SW480 (cell line): ENCODE results near the gene SPTBN5.

Experiments
- DNase-seq: peaks from one replicate; pipeline ENCODE4 v3.0.0-alpha.2; 2016; ENCODE audit warnings: low spot score

Gene SPTBN5

DNA sequence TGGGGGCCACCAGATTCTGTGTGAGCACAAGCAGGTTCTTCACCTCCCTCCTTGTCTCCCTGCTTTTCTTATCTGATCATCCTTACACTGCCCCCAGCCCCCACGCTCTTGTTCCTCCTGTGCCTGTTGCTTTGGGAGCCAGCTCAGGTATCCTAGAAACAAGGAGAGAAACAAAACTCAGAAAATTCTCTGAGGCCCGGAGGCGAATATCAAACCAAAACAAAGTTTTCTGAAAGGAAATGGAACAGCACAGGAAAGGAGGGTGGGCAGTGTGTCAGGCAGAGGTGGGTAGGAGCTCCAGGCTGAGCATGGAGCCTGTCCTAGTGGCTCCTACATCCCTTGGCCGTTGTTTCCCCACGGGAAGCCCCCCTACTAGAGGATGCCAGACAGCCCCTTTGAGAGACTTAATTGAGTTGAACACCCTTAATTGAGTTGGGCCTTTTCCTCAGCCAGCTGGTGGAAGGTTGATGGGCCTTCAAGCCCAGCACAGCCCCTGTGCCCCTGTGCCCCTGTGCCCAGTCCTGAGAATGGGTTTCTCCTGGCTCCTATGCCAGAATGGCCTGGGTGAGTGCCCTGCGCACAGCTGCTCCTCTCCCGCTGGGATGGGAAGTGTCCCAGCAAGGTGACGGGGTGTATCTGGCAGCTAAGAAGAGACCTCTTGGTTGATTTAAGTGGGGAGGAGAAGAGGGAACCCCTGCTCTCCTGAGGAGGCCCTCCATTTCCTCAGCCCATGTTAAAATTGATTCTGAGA, 88.8 kb downstream of the SPTBN5 start:
- DNase-seq, result no peak

DNA sequence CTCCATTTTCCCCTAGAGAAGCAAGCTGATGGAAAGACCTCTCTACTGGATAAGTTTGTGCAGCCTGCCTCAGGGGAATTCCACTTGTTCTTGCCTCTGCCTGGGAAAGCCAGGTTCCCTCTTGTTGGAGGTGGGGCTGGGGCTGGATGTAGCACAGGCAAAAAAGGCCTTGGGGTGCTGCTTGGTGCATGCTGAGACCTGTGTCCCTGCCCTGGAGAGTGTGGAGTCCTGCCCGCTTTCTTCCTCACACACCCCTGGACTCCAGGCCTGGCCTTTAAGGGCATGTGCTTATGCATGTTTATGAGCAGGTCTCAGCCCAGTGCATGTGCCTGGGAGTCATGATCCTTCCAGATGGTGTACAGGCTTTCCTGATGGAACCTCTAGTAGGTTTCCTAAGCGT, 89.5 kb downstream of the SPTBN5 start:
- DNase-seq, result no peak

DNA sequence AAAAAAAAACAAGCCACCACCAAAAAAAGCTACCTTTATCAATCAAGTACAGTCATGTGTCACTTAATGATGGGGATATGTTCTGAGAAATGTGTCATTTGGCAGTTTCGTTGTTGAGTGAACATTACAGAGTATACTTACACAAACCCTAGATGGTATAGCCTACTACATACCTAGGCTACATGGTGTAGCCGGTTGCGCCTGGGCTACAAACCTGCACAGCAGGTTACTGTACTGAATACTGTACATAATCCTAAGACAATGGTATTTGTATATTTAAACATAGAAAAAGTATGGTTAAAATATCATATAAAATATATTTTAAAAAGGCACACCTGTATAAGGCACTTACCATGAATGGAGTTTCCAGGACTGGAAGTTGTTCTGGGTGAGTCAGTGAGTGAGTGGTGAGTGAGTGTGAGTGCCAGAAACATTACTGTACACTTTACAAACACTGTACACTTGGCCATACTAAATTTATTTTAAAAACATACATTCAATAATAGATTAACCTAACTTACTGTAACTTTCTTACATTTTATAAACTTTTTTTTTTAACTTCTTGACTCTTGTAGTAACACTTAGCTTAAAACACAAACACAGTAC, 91.9 kb downstream of the SPTBN5 start:
- no peak for DNase-seq

DNA sequence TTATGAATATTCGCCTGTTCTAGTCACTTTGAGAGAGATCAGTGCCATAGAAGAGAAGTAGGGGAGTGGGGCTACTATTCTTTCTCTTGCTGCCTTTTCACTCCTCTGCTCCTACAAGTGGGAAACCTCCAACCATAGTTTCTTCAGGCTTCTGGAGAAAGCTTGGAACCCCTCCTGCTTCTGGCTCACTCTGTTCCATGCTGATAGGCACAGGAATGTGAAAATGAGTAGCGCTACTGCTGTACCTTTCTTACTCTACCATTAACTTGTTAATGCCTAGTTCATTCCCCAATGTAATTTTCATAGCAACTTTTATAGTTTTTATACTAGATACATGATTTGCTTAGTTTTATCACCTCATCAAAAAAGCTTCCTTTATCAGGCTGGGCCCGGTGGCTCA, 92.7 kb downstream of the SPTBN5 start:
- no peak for DNase-seq

GRCh38 chr15:41799488-41799805, 94.4 kb downstream of the SPTBN5 start:
- DNase-seq, result no peak

GRCh38 chr15:41798607-41799487, 95.0 kb downstream of the SPTBN5 start:
- DNase-seq, result no peak
